Colon (tissue), 2 donors: ENCODE results near the gene RXRA.

Experiments used
- FAIRE-seq: peaks from 2 replicates; lab custom pipeline; 2012; peaks lifted over from hg19 to GRCh38; lab: Jason Lieb, UNC
- donor health status: control.
- donor health status: control.

Gene RXRA

DNA sequence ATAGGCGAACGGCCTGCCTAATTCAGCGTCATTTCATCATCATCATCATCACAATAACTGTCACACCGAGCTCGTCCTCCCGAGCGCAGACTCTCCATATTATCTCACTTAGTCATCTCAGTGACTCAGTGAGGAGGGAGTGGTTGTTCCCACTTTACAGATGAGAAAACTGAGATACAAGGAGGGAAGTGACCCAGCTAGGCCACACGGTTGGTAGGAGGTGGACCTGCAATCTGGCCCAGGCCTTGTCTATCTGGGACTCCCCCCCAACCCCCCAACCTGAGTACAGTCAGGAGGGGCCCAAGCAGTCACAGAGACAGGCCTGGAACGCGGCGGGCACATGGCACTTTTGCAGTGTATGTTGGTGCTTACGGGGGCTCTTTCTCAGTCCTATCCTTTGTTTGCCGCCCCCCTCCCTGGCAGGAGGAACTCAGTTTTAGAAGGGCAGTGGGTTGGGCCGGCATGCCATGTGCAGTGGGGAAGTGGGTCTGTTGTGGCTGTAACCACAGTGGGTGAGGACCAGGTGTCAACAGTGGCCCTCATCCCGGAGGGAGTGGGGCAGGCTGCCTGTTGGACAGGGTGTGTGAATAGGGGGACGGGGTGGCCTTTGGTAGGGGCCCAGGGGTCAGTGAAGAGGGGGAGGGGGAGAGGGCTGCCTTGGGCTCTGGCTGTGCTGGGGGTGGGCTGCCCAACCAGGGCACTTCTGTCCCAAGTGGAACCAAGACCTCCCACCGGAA, 1.7 kb upstream of the RXRA start:
- FAIRE-seq = no peak

- no peak for FAIRE-seq
These were observed 1.0 kb upstream of the RXRA start for GRCh38 chr9:134325096-134325812.

GRCh38 chr9:134326724-134327601, 708 bp downstream of the RXRA start:
- no peak for FAIRE-seq

DNA sequence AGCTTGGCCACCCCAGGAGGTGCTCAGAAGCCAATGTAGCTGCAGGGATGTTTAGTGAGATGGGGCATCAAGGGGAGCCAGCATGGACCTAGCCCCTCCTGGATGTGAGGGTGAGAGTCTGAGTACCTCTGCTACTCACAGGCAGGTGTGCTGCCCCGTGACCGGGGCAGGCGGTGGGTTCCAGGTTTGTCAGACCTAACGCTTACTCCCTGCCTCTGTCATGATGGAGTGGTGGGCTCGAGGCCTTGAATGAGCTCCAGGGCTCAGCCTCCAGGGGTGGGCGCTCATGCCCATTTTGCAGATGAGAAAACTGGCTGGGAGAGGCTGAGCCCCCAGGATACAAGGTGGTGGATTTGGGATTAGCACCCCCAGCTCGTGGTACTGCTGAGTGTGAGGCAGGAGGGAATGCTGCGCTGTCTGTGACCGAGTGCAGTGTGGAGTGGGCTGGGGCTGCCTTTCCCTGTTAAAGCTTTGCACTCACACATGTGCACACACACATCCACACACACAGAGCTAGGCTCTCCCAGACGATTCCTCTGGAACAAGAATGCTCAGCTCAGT, 1.5 kb downstream of the RXRA start:
- FAIRE-seq = no peak

DNA sequence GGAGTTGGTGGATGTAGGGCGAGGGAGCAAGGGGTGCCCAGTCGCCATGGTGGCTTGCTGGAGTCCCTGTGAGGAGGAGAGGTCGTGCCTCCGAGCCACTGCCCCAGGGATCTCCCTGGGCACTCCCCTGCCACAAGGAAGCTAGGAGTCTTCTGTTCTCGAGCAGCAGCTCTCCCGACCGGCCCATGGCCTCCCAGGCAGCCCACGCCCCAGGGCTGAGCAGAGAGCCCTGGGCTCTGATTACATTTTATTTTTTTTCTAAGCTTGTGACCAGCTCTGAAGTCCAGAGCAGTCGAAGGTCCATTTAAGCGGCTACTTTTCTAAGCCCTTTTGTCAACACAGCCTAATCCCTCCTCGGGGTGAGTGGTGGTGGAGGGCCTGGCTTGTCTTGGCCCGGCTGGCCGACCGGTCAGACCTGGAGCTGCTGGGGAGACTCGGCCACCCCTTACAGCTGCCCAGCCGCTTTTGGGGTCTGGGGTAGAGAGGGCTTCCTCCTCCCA, 2.1 kb downstream of the RXRA start:
- FAIRE-seq = no peak

GRCh38 chr9:134328841-134329575, 2.8 kb downstream of the RXRA start:
- FAIRE-seq = no peak

DNA sequence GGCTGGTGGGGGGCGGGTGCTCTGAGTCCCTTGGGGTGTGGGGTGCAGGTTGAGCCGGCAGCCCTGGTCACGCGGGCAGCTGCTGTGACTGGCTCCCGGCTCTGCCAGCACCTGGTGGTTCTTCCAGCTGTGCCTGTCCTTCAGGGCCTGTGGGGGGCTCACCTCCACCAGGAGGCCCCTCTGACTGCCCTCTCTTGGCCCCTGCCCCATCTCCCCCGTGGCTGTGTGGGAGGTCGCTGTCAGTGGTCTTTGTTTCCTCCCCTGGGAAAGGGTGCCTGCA, 3.3 kb downstream of the RXRA start:
- no peak for FAIRE-seq

- FAIRE-seq = no peak
These were observed 3.6 kb downstream of the RXRA start for GRCh38 chr9:134329886-134330285.

DNA sequence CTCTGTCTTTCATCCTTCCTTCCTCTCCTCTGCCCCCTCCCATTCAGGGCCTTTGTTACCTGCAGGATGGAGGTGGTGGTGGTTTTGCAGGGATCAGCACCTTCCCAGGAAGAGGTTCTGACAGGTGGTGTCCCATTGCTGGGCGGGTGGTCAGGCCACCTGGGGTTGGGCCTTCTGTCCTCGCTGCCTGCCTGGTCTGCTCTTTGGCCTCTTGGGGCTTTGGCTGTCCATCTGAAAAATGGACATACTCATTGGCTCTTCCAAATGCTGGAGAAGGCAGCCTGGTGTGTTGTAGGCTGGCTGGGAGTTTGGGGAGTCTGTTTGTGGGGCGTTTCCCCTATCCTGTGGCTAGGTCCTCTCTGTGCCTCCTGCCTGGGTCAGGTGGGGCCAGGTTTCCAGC, 4.3 kb downstream of the RXRA start:
- no peak for FAIRE-seq

DNA sequence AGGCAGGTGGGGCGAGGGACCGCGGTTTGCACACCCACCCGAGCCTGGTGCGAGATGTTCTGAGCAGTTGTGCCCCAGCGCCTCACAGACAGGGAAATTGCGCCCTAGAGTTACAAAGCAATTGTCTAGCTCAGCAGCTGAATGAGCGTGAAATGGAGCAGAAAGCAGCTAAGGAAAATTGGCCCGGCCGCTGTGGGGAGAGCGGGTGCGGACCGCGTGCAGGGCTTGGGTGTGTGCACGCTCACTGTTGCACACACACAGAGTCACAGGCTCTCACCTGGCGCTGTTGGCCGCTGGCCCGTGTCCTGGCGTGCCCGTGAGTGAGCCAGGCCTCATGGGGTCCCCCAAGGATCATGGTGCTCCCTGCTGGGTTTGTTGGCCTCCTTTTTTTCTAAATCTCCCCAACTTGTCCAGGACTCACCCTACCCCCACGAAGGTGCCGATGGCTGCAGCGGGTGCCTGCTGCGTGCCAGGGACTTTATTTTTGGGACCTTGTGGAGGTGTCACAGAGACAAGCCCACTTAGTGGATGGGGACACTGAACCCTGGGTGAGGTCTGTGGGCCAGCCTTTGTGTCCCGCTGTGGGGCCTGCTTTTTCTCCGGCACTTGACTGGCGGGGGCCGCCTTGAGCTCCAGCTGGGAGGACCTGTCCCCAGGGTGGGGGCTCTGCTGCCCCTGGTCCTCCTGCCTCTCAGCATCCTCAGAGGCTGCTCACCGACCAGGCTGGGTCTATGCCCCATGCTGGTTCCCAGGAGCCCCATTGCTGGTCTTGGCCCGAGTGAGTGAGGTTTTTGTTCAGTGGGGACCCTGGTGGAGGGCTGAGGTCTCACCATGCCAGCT, 5.2 kb downstream of the RXRA start:
- no peak for FAIRE-seq

DNA sequence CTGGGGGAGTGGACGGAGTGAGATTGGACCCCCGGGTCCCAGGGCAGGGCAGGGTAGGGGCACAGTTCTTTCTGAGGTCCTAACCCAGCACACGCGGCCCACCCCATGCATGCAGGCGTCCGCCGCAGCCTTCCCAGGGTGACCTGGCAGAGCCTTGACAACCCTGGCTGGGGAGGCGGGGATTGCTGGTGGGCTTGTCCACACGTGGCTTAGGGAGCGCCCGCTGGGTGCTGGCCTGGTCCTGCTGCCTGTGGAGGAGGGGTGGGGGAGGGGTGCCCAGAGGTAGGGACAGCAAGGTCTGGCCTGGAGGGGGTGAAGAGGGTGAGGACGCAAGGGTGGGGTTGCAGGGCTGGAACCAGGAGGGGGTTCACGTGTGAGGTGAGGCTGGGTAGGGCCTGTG, 6.0 kb downstream of the RXRA start:
- FAIRE-seq = no peak

DNA sequence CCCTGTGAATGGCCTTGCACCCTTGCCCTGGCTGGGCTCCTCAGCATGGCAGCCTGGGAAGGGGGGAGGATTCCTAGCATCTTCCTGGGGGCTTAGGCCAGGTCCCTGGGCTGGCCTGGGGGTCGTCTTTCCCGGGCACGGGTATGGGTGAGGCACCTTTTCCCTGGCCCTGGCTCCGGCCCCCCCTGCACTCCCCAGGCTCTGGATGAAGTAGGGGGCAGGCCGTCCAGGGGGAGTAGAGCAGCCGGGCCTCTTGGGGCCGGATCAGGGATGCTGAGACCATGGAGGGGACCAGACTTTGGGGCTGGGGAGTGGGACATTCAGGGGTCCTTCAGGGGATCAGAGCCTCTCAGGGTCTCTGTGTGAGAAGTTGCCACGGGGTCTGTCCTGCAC, 6.6 kb downstream of the RXRA start:
- no peak for FAIRE-seq

GRCh38 chr9:134333234-134333873, 7.1 kb downstream of the RXRA start:
- FAIRE-seq = no peak

- no peak for FAIRE-seq
These were observed 7.8 kb downstream of the RXRA start for GRCh38 chr9:134333874-134334581.

DNA sequence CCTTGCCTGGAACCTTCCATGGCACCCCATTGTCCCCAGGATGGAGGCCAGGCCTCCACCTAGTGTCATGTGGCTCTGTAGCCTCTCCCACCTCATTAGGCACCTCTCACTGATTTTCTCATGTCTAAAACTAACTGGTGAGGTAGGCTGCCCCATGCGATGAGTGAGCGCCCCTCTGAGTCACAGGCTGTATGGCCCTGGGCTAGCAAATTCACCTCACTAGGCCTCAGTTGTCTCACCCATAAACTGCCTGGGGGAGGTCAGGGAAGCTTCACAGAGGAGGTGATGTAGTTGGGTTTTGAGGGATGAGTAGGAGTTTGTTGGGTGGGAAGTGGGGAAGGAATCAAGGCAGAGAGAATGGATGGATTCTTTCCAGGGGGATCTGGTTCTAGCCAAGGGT, 8.8 kb downstream of the RXRA start:
- no peak for FAIRE-seq

DNA sequence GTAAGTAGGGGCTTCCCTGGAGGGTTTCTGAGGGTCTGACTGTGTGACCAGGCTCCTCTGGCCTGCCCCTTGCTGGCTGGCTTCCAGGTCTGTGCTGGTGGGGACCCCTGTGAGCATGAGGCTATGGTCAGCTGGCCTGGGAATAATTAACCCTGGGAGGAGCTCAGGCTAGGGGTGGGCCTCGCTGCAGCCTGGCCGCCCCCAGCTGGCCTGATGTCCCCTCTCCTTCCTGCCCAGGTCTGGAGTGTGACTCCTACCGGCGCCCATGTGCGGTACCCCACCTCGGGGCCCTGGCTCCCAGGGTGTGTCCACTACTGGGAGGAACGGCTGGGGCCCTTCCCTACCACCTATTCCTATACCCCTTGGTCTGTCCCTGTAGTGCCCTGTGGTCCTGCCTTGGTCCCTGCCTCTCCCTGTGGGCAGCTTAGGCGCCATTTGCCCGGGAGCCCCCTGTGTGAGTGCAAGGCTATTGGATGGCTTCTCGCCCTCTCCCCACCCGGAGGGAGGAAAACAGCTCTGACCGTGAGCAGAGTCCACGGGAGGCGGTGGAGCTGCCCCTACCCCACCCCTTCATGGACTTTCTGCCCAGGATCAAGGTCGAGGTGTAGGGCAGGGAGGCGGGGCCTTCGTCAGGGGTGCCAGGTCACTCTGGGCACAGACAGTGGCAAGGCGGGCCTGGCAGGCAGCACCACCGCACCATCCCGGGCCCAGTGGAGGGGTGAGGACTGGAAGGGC, 9.4 kb downstream of the RXRA start:
- FAIRE-seq = no peak

- no peak for FAIRE-seq
These were observed 10.0 kb downstream of the RXRA start for GRCh38 chr9:134336228-134336627.

GRCh38 chr9:134336924-134337323, 10.7 kb downstream of the RXRA start:
- no peak for FAIRE-seq

DNA sequence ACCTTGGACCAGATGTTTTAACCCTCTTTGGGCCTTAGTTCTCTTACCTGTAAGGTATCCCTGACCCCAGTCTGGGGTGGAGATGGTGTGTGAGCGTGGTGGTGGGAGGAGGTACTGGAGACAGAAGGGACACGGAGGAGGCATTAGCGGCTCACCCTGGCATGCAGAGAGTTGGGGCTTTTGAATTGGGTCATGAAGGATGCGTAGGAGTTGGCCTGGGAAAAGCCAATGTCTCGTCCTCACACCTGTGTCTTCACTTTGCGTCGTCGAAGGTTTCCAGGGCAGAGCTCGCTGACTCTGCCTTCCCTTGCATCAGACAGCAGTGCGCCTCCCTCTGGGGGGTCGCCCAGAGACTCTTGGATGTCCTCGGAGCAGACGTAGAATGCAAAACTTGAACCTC, 11.2 kb downstream of the RXRA start:
- FAIRE-seq = no peak
